Neural progenitor cell (in vitro differentiated cells): Measurements from ENCODE around the gene GPR26. TPM values are rescaled to one million over a fixed set of nuclear protein-coding genes. Genes with fewer than 3 reads are reported as not detected.
A peak's percentile ranks its signal among the peaks of the same experiment; 100 is the strongest.

Source experiments
- DNase-seq: peaks from one replicate; pipeline ENCODE4 v3.0.0-alpha.2; 2016; ENCODE audit warnings: low spot score
- H2AFZ ChIP-seq: fragments of 200-600 bp; sonication (generic); replicated peaks from 2 replicates; pipeline ENCODE4 v1.6.1; 2016; ENCODE audit warnings: antibody characterized with exemption
- H3F3A ChIP-seq: fragments of 200-600 bp; sonication (generic); 2 replicates; pipeline ENCODE4 v1.6.1; 2016; ENCODE audit warnings: antibody characterized with exemption, low read depth
- H3K27ac ChIP-seq: fragments of 200-600 bp; sonication (generic); 2 replicates; pipeline ENCODE4 v1.5.1; 2016; ENCODE audit warnings: mild to moderate bottlenecking
- H3K27me3 ChIP-seq: fragments of 200-600 bp; sonication (generic); 2 replicates; pipeline ENCODE4 v1.6.1; 2016; ENCODE audit warnings: mild to moderate bottlenecking, moderate library complexity
- H3K36me3 ChIP-seq: fragments of 200-600 bp; sonication (generic); 2 replicates; pipeline ENCODE4 v1.5.1; 2016
- H3K4me1 ChIP-seq: fragments of 200-600 bp; sonication (generic); 2 replicates; pipeline ENCODE4 v1.6.1; 2016; ENCODE audit warnings: mixed run types
- H3K4me2 ChIP-seq: fragments of 200-600 bp; sonication (generic); 2 replicates; pipeline ENCODE4 v1.6.1; 2016
- H3K4me3 ChIP-seq: fragments of 200-600 bp; sonication (generic); 2 replicates; pipeline ENCODE4 v1.5.1; 2016
- H3K79me2 ChIP-seq: fragments of 200-600 bp; sonication (generic); 2 replicates; pipeline ENCODE4 v1.6.1; 2016; ENCODE audit warnings: low read depth
- H3K9ac ChIP-seq: fragments of 200-600 bp; sonication (generic); 2 replicates; pipeline ENCODE4 v1.6.1; 2016
- H3K9me3 ChIP-seq: fragments of 200-600 bp; sonication (generic); 2 replicates; pipeline ENCODE4 v1.5.1; 2016; ENCODE audit warnings: low read depth
- H4K20me1 ChIP-seq: fragments of 200-600 bp; sonication (generic); 2 replicates; pipeline ENCODE4 v1.6.1; 2016; ENCODE audit warnings: low read depth
- H3K27ac Mint-ChIP-seq: 3 replicates; pipeline ENCODE4 v1.8.0; 2021; ENCODE audit warnings: mixed read lengths
- H3K27me3 Mint-ChIP-seq: 2 replicates; pipeline ENCODE4 v1.8.0; 2022; ENCODE audit warnings: low read depth, mild to moderate bottlenecking, inconsistent platforms, moderate library complexity, mixed read lengths; ENCODE audit not compliant: insufficient read depth
- H3K36me3 Mint-ChIP-seq: 3 replicates; pipeline ENCODE4 v1.8.0; 2021; ENCODE audit warnings: mixed read lengths
- H3K4me1 Mint-ChIP-seq: 3 replicates; pipeline ENCODE4 v1.8.0; 2021; ENCODE audit warnings: mixed read lengths
- H3K4me3 Mint-ChIP-seq: 3 replicates; pipeline ENCODE4 v1.8.0; 2021; ENCODE audit warnings: mild to moderate bottlenecking, moderate library complexity, mixed read lengths
- H3K9me3 Mint-ChIP-seq: 3 replicates; pipeline ENCODE4 v1.8.0; 2020; ENCODE audit warnings: mixed read lengths
- EZH2 ChIP-seq: fragments of 200-600 bp; sonication (generic); IDR thresholded peaks from 2 replicates; pipeline ENCODE4 v1.6.1; 2017; ENCODE audit warnings: antibody characterized with exemption, mild to moderate bottlenecking, moderate library complexity
- EZH2phosphoT487 ChIP-seq: fragments of 200-600 bp; sonication (generic); IDR thresholded peaks from 2 replicates; pipeline ENCODE4 v1.6.1; 2017; ENCODE audit warnings: antibody characterized with exemption
- total RNA-seq: library from RNA; depleted of rRNA; stranded (reverse); fragments of >200 nt; gene quantifications from 2 replicates; pipeline ENCODE4 v1.2.3, GENCODE V29; 2015; ENCODE audit warnings: low replicate concordance
- TF ChIP-seq, protein P1 (sequence below): fragments of 200-600 bp; sonication (generic); IDR thresholded peaks from 2 replicates; pipeline ENCODE4 v1.5.1; 2017; ENCODE audit warnings: antibody characterized with exemption, mild to moderate bottlenecking

The GPR26 gene
- total RNA-seq, 1 donor from 2014 or later: not detected

DNA sequence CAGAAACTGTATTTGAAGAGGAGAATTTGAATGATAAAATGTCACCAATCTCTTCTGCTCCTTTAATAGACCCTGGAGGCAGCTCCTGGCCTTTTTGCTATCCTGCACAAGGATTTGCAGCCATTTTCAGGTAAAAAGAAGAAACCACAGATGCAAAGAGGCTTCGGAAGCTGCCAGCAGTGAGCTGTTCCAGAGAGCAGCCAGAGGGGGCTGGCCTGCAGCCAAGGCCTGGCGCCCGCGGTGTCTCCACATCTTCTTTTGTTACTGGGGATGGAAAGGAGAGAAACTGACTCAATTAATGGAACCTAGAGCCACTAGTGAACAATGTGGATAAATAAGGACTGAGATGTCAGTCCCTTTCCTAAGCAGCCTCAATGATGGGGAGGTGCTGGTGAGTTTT is 23.9 kb upstream of the GPR26 start:
- no peak for TF ChIP-seq EZH2
- TF ChIP-seq, protein P1, sequence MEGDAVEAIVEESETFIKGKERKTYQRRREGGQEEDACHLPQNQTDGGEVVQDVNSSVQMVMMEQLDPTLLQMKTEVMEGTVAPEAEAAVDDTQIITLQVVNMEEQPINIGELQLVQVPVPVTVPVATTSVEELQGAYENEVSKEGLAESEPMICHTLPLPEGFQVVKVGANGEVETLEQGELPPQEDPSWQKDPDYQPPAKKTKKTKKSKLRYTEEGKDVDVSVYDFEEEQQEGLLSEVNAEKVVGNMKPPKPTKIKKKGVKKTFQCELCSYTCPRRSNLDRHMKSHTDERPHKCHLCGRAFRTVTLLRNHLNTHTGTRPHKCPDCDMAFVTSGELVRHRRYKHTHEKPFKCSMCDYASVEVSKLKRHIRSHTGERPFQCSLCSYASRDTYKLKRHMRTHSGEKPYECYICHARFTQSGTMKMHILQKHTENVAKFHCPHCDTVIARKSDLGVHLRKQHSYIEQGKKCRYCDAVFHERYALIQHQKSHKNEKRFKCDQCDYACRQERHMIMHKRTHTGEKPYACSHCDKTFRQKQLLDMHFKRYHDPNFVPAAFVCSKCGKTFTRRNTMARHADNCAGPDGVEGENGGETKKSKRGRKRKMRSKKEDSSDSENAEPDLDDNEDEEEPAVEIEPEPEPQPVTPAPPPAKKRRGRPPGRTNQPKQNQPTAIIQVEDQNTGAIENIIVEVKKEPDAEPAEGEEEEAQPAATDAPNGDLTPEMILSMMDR: no peak
- TF ChIP-seq EZH2phosphoT487: no peak
- H3K36me3 Mint-ChIP-seq: no peaks in the 10 kb centered on the region
- Histone ChIP-seq H3K36me3 (no peaks in the 10 kb centered on the region), H3K4me3 (no peak overlapping the region), H3K4me2 (no peak overlapping the region), H2AFZ (no peak overlapping the region), H3K27ac (no peak overlapping the region), H4K20me1 (no peaks in the 10 kb centered on the region), H3F3A (no peaks in the 10 kb centered on the region), H3K4me1 (no peaks in the 10 kb centered on the region), H3K9ac (no peak overlapping the region), H3K9me3 (no peaks in the 10 kb centered on the region), H3K27me3 (no peaks in the 10 kb centered on the region), H3K79me2 (no peaks in the 10 kb centered on the region)
- no peaks in the 10 kb centered on the region for H3K9me3 Mint-ChIP-seq
- DNase-seq: peak; percentile 15
- peaks cover 5% of the 10 kb centered on the region for H3K27me3 Mint-ChIP-seq
- no peak overlapping the region for H3K4me3 Mint-ChIP-seq
- H3K4me1 Mint-ChIP-seq: peaks cover 6% of the 10 kb centered on the region
- H3K27ac Mint-ChIP-seq: no peak overlapping the region

DNA sequence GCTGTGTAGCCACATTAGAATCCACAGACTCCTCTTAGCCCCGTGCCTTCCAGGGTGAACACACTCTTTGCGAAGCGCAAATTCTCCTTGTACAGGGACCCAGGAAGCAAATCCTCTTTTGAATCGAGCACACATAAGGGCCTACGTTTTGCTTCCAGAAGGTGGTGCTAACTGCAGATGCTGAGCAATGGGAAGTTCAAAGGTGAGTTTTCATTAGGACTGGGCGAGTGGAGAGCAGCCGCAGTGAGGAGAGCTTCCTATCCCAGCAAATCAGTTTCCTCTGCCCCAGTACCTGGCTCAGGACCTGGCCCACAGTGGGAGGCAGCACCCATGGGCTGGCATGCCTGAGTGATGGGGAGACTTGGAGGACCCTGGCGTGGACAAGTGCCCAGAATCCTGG is 23.5 kb upstream of the GPR26 start:
- no peak for DNase-seq
- TF ChIP-seq, protein P1: no peak
- no peak for TF ChIP-seq EZH2phosphoT487
- no peak for TF ChIP-seq EZH2

DNA sequence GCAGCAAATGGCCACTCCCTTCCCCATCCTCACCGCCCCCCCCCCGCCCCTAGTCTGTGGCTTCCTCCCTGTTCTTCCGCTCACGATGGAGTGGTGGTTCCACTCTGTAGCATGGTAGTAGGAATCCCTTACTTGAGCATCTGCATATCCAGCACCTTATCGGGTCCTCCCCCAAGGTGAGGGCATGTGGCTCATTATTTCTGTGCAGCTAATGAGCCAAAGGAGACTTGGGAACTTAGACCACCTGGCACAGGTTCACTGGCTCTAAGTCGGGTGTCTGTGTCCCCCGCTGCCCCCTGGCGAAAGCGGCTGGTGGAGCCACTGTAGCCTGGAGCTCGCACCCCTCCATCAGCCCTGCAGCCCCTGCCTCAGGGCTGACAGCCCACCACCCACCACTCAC is 22.8 kb upstream of the GPR26 start:
- peaks cover 5% of the 10 kb centered on the region for H3K27me3 Mint-ChIP-seq
- no peaks in the 10 kb centered on the region for H3K4me1 ChIP-seq
- H3K27ac Mint-ChIP-seq: no peak overlapping the region
- no peaks in the 10 kb centered on the region for H3K9me3 ChIP-seq
- no peak overlapping the region for H3K4me3 Mint-ChIP-seq
- no peaks in the 10 kb centered on the region for H3K36me3 Mint-ChIP-seq
- H3K79me2 ChIP-seq: no peaks in the 10 kb centered on the region
- H2AFZ ChIP-seq: no peak overlapping the region
- no peaks in the 10 kb centered on the region for H3K9me3 Mint-ChIP-seq
- H3K9ac ChIP-seq: no peak overlapping the region
- H3K4me2 ChIP-seq: no peak overlapping the region
- DNase-seq: no peak
- H3K4me1 Mint-ChIP-seq: peaks cover 6% of the 10 kb centered on the region
- no peaks in the 10 kb centered on the region for H4K20me1 ChIP-seq
- H3K36me3 ChIP-seq: no peaks in the 10 kb centered on the region
- H3F3A ChIP-seq: no peaks in the 10 kb centered on the region
- TF ChIP-seq, protein P1: no peak
- TF ChIP-seq EZH2 (no peak), EZH2phosphoT487 (no peak)
- no peak overlapping the region for H3K4me3 ChIP-seq
- no peak overlapping the region for H3K27ac ChIP-seq
- H3K27me3 ChIP-seq: no peaks in the 10 kb centered on the region

More for the DNA sequence above, 23.5 kb upstream of the GPR26 start:
- H3K27me3 Mint-ChIP-seq: peaks cover 5% of the 10 kb centered on the region
- no peak overlapping the region for H3K4me2 ChIP-seq
- H3K9me3 Mint-ChIP-seq: no peaks in the 10 kb centered on the region
- H3K9ac ChIP-seq: no peak overlapping the region
- no peak overlapping the region for H3K27ac ChIP-seq
- no peak overlapping the region for H3K4me3 Mint-ChIP-seq
- no peaks in the 10 kb centered on the region for H3K36me3 Mint-ChIP-seq
- no peak overlapping the region for H3K27ac Mint-ChIP-seq
- H3K4me3 ChIP-seq: no peak overlapping the region
- no peaks in the 10 kb centered on the region for H3K36me3 ChIP-seq
- H3K4me1 Mint-ChIP-seq: peaks cover 6% of the 10 kb centered on the region
- no peaks in the 10 kb centered on the region for H3F3A ChIP-seq
- H3K27me3 ChIP-seq: no peaks in the 10 kb centered on the region
- H3K4me1 ChIP-seq: no peaks in the 10 kb centered on the region
- no peaks in the 10 kb centered on the region for H3K9me3 ChIP-seq
- H3K79me2 ChIP-seq: no peaks in the 10 kb centered on the region
- H4K20me1 ChIP-seq: no peaks in the 10 kb centered on the region
- H2AFZ ChIP-seq: no peak overlapping the region
